ENCODE data around the gene GPC4. TPM values are rescaled to one million over a fixed set of nuclear protein-coding genes. Genes with fewer than 3 reads are reported as not detected.

Gene GPC4
- 0.02 to 0.06 TPM (median 0.02 TPM) in 3 of 5 replicates, not detected in the others for total RNA-seq (2022; extraction: Qiagen RNA extraction)

DNA sequence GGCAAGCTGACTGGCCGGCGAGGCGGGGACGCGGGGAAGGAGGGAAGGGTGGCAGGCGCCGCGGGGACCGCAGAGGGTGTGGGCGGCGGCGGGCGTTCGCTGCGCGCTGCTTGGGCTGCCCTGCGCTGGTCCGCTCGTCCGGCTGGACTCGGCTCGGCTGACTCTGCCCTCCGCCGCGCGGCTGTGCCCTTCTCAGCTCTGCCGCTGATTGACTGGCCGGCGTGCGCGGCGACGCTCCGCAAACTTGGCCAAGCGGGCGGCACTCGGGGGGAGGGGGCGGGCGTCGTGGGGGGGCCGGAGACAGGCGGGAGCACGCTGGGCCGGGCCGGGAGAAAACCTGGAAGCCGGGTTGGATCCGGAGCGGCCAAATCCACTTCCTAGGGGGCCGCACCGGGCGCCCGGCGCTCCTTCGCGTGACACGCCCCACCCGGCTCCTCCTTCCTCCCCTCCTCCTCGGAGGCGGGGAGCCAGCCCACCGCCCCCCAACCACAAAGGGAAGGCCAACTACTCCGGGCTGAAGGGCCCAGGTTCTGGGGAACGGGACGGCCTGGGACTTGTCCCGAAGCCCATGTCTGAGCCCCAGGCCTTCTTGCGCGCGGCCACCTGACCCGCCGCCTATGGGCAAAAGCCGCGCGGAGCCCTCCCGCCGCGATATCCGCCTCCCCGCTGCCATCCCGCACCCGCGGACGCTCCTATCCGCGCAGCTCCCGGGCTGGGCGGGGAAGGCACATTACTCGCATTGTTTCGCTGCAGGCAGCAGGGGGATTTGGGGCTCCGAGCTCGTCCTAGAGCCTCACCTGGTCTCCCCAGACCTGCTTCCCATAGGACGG lies at the start of gene GPC4:
Gene GPC4 (minus strand): TSS at position 214 of the 830 bp plus-strand sequence. CDS start 524 bp downstream, outside the sequence.

Other genes with a start within 250 kb of the GPC4 start
- gene TFDP3, start 197.1 kb downstream of the GPC4 start, total RNA-seq (2022; extraction: Qiagen RNA extraction) = not detected in 5 replicates